Measurements from ENCODE around the gene CLEC17A.

CLEC17A gene

DNA sequence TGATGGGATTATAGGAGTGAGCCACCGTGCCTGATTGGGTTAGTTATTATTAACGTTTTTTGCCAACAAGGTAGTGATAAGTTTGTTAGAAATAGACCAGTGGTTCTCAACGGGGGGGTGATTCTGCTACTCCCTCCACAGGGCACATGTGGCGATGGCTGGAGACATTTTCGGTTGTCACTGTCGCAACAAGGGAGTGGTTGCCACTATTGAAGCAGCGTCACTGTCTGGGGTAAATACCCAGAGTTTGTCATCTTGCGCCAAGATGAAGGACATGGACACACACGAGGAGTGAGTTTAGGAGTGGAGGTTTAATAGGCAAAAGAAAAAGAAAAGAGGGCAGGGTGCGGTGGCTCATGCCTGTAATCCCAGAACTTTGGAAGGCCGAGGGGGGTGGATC lies 72.8 kb downstream of the CLEC17A start:
- no peak for DNase-seq

DNA sequence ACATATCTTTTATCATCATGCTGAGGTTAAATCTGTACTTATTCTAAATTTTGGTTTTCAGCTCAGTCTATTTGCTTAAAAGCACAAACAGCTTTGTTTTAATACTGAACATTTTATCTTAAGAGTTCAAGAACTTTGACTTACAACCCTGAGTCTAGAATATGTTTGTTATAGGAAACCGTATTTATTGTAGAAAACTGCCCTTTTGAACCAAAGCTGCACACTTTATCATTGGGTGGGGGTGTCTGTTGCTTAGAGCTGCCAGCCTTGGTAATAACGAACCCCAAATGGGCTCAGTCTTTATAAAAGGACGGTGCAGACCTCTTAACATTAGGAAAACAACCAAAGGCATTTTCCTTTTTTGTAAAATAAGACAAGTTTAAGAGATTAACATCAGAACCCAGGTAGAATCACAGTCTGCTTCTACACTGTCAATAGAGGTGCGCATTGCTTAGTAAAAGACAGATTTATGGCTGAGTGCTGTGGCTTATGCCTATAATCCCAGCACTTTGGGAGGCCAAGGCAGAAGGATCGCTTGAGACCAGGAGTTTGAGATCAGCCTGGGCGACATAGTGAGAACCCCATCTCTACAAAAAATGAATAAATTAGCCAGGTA lies 77.1 kb downstream of the CLEC17A start:
- DNase-seq: no peak

DNA sequence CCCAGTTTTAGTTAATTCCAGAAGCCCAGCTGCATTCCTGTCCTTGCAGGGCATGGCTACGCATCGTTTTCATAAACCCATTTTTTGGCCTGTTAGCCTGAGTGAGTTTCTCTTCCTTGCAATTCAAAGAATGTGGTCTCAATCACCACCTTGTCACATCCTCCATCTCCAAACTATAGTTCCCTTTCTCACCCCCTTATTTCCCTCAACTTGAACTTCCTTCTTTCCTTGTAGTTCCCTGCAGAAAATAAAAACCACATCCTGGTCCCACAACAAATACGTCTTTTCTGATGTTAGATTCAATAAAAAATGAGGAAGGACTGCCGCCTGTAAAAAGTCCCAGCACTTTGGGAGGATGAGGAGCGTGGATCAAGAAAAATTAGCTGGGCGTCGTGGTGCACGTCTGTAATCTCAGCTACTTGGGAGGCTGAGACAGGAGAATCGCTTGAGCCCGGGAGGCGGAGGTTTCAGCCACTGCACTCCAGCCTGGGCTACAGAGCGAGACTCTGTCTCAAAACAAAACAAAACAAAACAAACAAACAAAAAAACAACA lies 78.6 kb downstream of the CLEC17A start:
- no peak for DNase-seq
